Activated CD4-positive, alpha-beta T cell treated with anti-CD3 and anti-CD28 coated beads, Interleukin-10, Interleukin-2, amounts not matched to agents 100 ng/mL and 50 ng/mL, durations not matched to agents 16 hours and 8 hours (primary cell): ENCODE results near the gene EP400.
"Not testable (repeated sequence)": the region's sequence is repeated elsewhere in the genome, so short reads cannot be mapped to it uniquely, and the experiment has no call there.

Source experiments
- DNase-seq: peaks from one replicate; pipeline ENCODE4 v3.0.0-alpha.2; 2020

The EP400 gene

DNA sequence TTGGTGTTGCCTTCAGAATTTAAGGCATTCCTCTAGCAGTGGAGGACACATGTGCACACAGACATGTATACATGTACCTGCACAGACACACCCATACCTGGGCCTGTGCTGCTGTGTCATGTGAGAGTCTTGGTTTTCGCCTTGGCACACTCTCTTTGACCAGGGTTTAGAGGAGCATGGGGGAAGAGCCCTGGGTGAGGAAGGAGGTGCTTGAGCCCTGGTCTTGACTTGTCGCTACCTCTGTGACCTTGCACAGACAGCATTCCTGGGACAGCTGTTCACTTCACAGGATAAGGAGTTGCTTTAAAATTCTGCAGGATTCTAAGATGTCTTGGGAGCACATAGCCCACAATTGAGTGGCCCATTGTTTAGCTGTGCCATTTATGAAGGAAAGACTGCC is 99.7 kb downstream of the EP400 start:
- no peak for DNase-seq

- DNase-seq, result no peak
These were observed 100.1 kb downstream of the EP400 start for GRCh38 chr12:132049876-132050275.

- DNase-seq, result not testable (repeated sequence)
These were observed 102.0 kb downstream of the EP400 start for GRCh38 chr12:132051718-132052117.

DNA sequence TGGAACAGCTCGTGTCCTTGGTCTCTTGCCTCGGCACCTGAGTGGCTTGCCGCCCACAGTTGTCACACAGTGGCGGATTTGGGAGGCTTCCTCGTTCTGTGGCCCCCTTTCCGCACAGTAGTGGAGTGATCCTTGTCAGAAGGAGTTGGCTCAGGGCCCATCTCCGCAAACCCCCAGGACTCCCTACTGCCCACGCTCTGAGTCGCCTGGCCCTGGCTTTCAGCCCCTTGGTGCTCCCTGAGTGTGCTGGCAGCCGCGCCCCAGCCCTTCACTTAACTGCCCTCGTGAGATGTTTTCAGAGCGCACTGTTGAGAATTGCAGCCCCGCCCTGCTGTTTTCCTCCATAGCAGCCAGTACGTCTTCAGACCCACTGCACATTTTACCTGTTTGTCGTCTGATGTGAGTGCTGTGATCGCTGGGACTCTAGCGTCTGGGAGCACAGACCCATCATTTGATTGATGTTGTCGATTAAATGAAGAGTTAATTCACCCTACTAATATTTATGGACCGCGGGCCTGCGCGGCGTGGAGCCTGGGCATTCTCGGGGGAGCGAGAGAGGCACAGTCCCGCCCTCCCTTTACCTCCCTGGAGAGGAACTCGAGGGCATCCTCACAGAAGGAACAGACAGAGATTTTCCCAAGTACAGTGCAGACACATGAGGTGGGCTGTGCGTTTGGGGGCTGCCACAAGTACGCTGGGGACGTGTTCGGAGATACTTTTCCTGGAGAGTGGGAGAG is 102.6 kb downstream of the EP400 start:
- no peak for DNase-seq

GRCh38 chr12:132053338-132054330 is 103.9 kb downstream of the EP400 start:
- no peak for DNase-seq

DNA sequence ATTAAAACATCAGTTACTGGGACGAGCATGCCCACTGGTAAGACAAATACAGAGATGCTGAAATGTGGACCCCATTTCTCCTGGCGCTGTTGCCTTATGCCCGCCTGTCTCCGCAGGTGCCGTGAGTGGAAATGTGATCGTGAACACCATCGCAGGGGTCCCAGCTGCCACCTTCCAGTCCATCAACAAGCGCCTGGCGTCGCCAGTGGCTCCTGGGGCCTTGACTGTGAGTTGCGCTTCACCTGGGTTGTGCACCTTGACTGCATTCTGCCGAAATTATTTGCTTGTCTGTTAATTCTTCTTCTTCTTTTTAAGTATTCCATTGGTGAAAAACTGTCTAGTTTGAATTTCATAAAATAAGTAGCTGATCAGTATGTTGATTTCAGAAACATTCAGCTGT is 105.2 kb downstream of the EP400 start:
- DNase-seq, result no peak

- DNase-seq, result no peak
These were observed 105.9 kb downstream of the EP400 start for GRCh38 chr12:132055535-132056096.

GRCh38 chr12:132056320-132056719 is 106.6 kb downstream of the EP400 start:
- no peak for DNase-seq

GRCh38 chr12:132056951-132057350 is 107.2 kb downstream of the EP400 start:
- no peak for DNase-seq

DNA sequence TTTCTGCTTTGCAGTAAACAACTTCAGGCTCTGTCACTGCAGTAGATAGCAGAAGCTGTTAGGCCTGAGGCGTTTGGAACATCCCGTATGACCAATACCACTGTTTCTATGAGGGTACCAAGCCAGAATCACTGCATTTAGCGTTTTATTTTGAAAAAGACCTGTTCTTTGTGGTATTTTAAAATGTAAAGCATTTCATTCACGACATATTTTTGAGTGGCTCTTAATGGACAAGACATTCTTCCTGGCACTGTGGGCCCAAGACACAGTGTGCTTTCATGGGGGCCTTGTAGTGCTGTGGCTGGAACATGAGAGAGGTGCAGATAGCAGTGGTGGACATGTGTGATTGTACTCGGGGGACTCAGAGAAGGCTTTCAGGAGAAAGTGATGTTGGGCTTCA is 107.9 kb downstream of the EP400 start:
- DNase-seq, result no peak

DNA sequence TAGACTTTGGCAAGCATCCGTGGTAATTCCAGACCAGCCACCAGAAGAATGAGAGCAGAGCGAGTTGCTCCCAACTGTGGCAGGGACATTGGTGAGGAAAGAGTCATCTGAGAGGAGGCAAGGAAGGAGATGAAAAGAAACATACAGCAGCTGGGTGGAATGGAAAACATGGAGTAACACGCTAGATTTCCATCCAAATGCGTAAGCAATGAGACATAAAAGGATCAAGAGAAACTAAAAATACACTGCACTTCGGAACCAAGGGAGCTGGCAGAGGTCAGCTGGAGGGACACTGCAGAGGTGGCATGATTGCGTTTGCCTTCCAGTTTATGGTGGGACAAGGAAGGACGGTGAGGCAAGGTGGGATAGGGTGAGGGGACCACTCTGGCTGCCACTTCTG is 111.5 kb downstream of the EP400 start:
- DNase-seq, result no peak

GRCh38 chr12:132061641-132062430 is 112.1 kb downstream of the EP400 start:
- DNase-seq, result no peak

GRCh38 chr12:132062481-132062880 is 112.7 kb downstream of the EP400 start:
- no peak for DNase-seq

- DNase-seq, result no peak
These were observed 113.7 kb downstream of the EP400 start for GRCh38 chr12:132063491-132063890.

GRCh38 chr12:132064631-132065030 is 114.9 kb downstream of the EP400 start:
- no peak for DNase-seq

DNA sequence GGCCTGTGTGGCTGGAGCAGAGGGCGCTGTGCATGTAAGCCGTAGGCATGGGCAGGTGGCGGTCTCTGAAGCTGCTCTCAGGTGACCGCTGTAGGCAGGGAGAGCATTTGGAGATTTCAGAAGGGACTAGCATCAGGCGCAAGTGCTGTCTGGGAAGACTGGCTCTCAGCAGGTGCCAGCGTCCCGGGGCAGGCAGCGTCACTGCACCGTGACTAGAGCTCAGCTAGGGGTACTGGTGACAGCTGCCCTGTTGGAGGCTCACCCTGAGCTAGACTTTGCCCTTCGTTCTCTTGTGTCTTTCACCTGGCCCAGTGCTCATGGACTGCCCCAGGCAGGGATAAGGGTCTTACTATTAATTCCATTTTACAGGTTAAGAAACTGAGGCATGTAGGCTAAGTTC is 115.5 kb downstream of the EP400 start:
- no peak for DNase-seq

GRCh38 chr12:132065609-132066344 is 116.0 kb downstream of the EP400 start:
- no peak for DNase-seq

- peak; percentile 73 for DNase-seq
These were observed 116.6 kb downstream of the EP400 start for GRCh38 chr12:132066345-132066685.

DNA sequence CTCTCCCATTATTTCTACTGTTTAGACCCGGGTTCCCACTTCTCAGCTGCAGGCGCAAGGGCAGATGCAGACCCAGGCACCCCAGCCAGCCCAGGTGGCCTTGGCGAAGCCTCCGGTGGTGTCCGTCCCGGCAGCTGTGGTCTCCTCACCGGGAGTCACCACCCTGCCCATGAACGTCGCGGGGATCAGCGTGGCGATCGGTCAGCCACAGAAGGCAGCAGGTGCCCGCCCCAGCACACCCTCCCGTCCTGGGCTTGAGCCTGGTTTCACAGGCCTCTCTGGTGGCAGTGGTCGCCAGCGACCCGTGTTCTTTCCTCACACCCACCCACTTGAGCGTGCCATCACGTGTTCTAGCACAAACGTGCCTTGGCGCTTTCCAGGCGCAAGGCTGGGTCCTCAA is 117.0 kb downstream of the EP400 start:
- no peak for DNase-seq

GRCh38 chr12:132067182-132067581 is 117.4 kb downstream of the EP400 start:
- no peak for DNase-seq

- no peak for DNase-seq
These were observed 118.5 kb downstream of the EP400 start for GRCh38 chr12:132068250-132068649.

DNA sequence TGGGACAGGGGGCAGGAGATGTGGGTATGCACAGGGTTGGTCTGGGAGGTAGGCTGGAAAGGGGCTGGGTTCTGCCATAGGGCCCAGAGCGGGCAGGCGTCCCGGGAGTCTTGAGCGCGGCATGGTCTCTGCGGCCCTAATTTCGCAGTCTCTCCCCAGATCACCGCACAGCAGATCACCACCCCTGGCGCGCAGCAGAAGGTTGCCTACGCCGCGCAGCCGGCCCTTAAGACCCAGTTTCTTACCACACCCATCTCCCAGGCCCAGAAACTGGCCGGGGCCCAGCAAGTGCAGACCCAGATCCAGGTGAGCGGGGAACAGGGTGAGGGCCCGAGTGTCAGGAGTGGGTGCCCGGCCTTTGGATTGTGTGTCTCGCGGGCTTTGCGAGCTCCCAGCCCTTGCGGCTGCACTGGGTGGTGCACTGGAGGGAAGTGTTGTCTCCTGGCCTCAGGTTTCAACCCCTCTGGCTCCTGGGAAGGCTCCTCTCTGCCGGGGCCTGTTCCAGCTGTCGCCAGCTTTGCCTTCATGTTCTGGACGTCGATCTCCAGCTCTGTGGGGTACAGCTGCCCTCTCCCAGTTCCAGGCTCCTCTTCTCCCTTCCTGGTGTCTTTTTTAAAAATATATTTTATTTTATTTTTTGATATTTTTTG is 119.7 kb downstream of the EP400 start:
- DNase-seq, result no peak
